Measurements from ENCODE around the gene H2AZ2. TPM values are rescaled to one million over a fixed set of nuclear protein-coding genes. Genes with fewer than 3 reads are reported as not detected.
"Not testable (repeated sequence)": the region's sequence is repeated elsewhere in the genome, so short reads cannot be mapped to it uniquely, and the experiment has no call there.

The H2AZ2 gene
- total RNA-seq, 2 donors from 2014 or later, result 166 to 242 TPM

- no peaks in the 10 kb centered on the region for H3K4me1 ChIP-seq
- no peak overlapping the region for H3K9ac ChIP-seq (ENCODE audit: low read depth in 2 of 2, low read length in 2 of 2)
- no peak overlapping the region for H3K27ac ChIP-seq
- no peaks in the 10 kb centered on the region for H3K27me3 ChIP-seq
- H3K9me3 ChIP-seq, result no peaks in the 10 kb centered on the region
- intact Hi-C loops (cut with DNase I), result no loop called here
- no peaks in the 10 kb centered on the region for H3K36me3 ChIP-seq
- DNase-seq, result no peak
- TF ChIP-seq, protein P1, sequence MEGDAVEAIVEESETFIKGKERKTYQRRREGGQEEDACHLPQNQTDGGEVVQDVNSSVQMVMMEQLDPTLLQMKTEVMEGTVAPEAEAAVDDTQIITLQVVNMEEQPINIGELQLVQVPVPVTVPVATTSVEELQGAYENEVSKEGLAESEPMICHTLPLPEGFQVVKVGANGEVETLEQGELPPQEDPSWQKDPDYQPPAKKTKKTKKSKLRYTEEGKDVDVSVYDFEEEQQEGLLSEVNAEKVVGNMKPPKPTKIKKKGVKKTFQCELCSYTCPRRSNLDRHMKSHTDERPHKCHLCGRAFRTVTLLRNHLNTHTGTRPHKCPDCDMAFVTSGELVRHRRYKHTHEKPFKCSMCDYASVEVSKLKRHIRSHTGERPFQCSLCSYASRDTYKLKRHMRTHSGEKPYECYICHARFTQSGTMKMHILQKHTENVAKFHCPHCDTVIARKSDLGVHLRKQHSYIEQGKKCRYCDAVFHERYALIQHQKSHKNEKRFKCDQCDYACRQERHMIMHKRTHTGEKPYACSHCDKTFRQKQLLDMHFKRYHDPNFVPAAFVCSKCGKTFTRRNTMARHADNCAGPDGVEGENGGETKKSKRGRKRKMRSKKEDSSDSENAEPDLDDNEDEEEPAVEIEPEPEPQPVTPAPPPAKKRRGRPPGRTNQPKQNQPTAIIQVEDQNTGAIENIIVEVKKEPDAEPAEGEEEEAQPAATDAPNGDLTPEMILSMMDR (IDR thresholded peaks at IDR 0.05), result no peak
- no peak overlapping the region for H3K4me3 ChIP-seq
Observed at GRCh38 chr7:44814919-44815318, 33.0 kb downstream of the H2AZ2 start.

DNA sequence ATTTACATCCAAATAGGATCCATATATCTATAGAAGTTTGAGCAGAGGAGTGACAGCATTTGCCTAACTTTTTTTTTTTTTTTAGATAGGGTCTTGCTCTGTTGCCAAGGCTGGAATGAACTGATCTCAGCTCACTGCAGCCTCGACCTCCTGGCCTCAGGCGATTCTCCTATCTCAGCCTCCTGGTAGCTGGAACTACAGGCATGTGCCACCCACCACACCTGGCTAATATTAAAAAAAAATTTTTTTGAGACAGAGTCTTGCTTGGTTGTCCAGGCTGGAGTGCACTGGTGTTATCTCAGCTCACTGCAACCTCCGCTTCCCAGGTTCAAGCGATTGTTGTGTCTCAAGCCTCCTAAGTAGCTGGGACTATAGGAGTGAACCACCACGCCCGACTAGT, 36.3 kb downstream of the H2AZ2 start:
- Histone ChIP-seq H3K9ac (ENCODE audit: low read depth in 2 of 2, low read length in 2 of 2) (no peak overlapping the region), H3K27me3 (no peaks in the 10 kb centered on the region), H3K27ac (no peak overlapping the region), H3K36me3 (no peaks in the 10 kb centered on the region), H3K9me3 (no peaks in the 10 kb centered on the region), H3K4me1 (no peaks in the 10 kb centered on the region), H3K4me3 (no peak overlapping the region)
- intact Hi-C loops (cut with DNase I), result no loop called here
- TF ChIP-seq, protein P1 (IDR thresholded peaks at IDR 0.05), result no peak
- DNase-seq, result no peak

DNA sequence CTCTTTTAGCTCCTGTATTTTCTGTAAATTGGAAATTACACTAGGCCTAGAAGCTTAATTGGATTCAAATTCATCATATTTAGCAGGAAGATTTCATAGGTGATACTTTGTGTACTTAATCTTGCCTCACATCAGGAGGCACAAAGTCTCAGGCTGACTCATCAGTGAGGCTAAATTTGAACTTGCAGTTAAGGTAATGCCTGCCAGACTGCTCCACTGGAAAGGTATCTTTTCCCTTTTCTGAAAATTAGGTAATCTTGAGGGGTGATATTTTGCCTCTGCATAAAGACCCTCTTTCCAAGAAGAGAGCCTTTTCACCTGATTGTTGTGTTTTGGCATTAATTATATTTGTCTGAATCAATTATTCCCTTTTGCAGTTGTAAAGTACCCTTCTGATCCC, 36.8 kb downstream of the H2AZ2 start:
- H3K9ac ChIP-seq (ENCODE audit: low read depth in 2 of 2, low read length in 2 of 2), result no peak overlapping the region
- intact Hi-C loops (cut with DNase I), result no loop called here
- H3K4me3 ChIP-seq, result no peak overlapping the region
- DNase-seq, result no peak
- no peaks in the 10 kb centered on the region for H3K4me1 ChIP-seq
- TF ChIP-seq, protein P1 (IDR thresholded peaks at IDR 0.05), result no peak
- H3K27ac ChIP-seq, result no peak overlapping the region
- H3K27me3 ChIP-seq, result no peaks in the 10 kb centered on the region
- no peaks in the 10 kb centered on the region for H3K9me3 ChIP-seq
- no peaks in the 10 kb centered on the region for H3K36me3 ChIP-seq

DNA sequence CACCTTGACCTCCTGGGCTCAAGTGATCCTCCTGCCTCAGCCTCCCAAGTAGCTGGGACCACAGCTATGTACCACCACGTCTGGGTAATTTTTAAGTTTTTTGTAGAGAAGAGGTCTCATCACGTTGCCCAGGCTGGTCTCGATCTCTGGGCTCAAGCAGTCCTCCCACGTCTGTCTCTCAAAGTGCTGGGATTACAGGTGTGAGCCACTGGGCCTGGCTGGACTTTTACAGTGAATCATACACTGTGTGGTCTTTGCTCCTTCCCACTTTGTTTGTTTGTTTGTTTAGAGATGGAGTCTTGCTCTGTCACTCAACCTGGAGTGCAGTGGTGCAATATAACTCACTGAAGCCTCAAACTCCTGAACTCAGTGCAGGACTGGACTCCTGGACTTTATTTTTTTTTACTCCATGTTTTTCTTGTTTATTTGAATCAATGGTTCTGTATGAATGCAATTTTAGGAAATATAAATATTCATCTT, 38.9 kb downstream of the H2AZ2 start:
- H3K4me3 ChIP-seq, result no peak overlapping the region
- DNase-seq, result no peak
- no peak overlapping the region for H3K27ac ChIP-seq
- H3K9ac ChIP-seq (ENCODE audit: low read depth in 2 of 2, low read length in 2 of 2), result no peak overlapping the region
- H3K36me3 ChIP-seq, result peaks cover 3% of the 10 kb centered on the region
- TF ChIP-seq, protein P1 (IDR thresholded peaks at IDR 0.05), result no peak
- no peaks in the 10 kb centered on the region for H3K9me3 ChIP-seq
- no peaks in the 10 kb centered on the region for H3K4me1 ChIP-seq
- intact Hi-C loops (cut with DNase I), result no loop called here
- H3K27me3 ChIP-seq, result no peaks in the 10 kb centered on the region

GRCh38 chr7:44805950-44806349, 41.9 kb downstream of the H2AZ2 start:
- intact Hi-C loops (cut with DNase I), result no loop called here
- Histone ChIP-seq H3K9ac (ENCODE audit: low read depth in 2 of 2, low read length in 2 of 2) (no peak overlapping the region), H3K36me3 (peaks cover 7% of the 10 kb centered on the region), H3K4me1 (no peaks in the 10 kb centered on the region), H3K27me3 (no peaks in the 10 kb centered on the region), H3K27ac (no peak overlapping the region), H3K9me3 (no peaks in the 10 kb centered on the region), H3K4me3 (no peak overlapping the region)
- DNase-seq, result no peak
- TF ChIP-seq, protein P1 (IDR thresholded peaks at IDR 0.05), result no peak

DNA sequence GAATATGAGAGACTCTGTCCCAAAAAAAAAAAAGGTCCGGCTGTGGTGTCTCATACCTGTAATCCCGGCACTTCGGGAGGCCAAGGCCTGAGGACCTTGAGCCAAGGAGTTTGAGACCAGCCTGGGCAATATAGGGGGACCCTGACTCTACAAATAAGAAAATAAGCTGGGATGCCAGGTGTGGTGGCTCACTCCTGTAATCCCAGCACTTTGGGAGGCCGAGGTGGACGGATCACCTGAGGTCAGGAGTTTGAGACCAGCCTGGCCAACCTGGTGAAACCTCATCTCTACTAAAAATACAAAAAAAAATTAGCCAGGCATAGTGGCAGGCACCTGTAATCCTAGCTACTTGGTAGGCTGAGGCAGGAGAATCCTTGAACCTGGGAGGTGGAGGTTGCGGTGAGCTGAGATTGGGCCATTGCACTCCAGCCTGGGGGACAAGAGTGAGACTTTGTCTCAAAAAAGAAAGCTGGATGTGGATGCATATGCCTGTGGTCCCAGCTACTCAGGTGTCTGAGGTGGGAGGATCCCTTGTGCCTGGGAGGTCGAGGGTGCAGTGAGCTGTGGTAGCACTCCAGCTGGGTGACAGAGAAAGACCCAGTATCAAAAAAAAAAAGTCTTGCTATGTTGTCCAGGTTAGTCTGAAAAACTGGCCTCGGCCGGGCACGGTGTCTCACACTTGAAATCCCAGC, 43.9 kb downstream of the H2AZ2 start:
- intact Hi-C loops (cut with DNase I); H3K9me3 ChIP-seq; H3K4me3 ChIP-seq; H3K9ac ChIP-seq (ENCODE audit: low read depth in 2 of 2, low read length in 2 of 2); DNase-seq; H3K27me3 ChIP-seq; H3K4me1 ChIP-seq; H3K27ac ChIP-seq: not testable (repeated sequence)
- H3K36me3 ChIP-seq, result peaks cover 13% of the 10 kb centered on the region

All from colonic mucosa (tissue), 4 donors.